Head of caudate nucleus (tissue), 42 donors: ENCODE data around the gene CDNF.

Experiments used
- DNase-seq, 42 donors: peaks; one replicate each; pipeline versions ENCODE4 v3.0.0 to v3.0.0-alpha.2; 2020 to 2021; ENCODE audit warnings: mixed read lengths in 7 of 42
- intact Hi-C: fragments of 100-400 bp; cut with DNase I; formaldehyde crosslinking; loops from one replicate; pipeline ENCODE4 v1.15.0; 2022

CDNF gene

GRCh38 chr10:14810969-14811953, 26.6 kb downstream of the CDNF start:
- intact Hi-C loops = no loop called here
- no peak for DNase-seq

DNA sequence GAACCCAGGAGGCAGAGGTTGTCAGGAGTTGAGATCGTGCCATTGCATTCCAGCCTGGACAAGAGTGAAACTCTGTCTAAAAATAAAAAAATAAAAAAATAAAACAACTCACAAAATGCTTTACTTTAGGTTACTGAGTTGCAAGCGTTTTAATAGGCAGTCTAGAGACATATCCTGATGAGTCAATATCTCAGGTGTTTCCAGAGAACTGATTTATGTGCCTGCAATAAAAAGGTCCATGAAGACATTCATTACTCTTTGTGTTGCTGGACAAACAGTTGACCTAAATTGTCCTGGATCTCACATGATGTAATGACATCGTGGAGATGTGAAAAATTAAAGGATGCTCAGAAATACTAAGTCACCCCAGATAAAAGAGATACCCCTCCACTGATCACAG, 31.5 kb downstream of the CDNF start:
- no peak for DNase-seq
- intact Hi-C loops = no loop called here

DNA sequence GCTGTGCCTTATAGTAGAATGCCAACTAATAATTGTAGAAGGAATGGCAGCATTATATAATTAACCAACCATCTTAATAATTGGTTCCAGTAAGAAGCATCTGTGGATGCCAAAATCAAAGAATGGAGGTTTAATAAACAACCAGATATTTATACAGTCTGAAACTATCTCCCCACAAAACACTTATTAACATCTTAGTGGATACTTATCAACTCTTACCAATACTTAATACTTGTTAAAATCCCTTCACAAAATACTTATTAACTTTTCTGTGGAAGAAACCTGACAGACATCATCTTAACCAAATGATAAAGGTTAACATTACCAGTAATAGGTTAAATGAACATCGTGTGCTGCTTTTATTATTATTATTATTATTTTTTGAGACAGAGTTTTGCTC, 34.0 kb downstream of the CDNF start:
- DNase-seq = no peak
- intact Hi-C loops = no loop called here

DNA sequence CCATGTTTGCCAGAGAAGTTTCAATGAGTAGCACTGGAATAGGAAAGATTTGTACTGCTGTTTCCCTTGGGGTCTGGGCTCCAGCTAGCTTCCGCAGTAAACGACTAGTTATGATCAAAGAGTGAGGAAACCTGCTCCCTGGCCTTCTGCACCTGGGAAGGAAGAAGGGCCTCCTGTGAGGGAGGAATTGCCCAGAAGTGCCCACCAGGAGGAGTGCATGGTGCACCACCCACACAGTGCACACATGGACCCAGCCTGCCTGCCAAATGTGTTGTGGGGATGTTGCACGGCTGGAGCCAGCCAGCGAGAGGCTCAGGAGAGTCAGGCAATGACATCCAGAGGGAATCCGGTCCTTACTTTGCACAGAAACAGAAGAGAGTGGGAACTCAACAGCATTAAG, 36.1 kb downstream of the CDNF start:
- no peak for DNase-seq
- intact Hi-C loops = no loop called here

DNA sequence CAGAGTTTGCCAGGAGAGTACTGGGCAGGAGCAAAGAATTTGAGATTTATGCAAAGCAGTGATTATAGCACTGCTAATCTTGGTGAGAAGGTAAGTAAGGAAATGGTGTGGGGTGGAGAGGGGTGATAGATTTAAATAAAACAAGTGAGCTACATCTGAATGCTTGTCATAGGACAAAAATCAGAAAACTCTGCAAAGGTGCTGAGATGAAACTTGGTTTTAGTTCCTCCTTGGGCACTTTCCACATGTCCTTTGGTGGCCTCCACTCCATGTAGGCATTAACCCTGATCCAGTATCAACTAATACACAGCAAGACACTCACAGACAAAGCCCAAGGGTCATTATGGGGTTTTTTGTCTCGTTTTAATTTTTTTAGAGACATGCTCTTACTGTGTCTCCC, 37.4 kb downstream of the CDNF start:
- intact Hi-C loops = no loop called here

GRCh38 chr10:14798636-14799035, 39.2 kb downstream of the CDNF start:
- intact Hi-C loops = no loop called here
- no peak for DNase-seq

More for the DNA sequence above, 37.4 kb downstream of the CDNF start:
- DNase-seq = no peak

GRCh38 chr10:14787938-14788337, 49.9 kb downstream of the CDNF start:
- no peak for DNase-seq
- intact Hi-C loops = no loop called here

GRCh38 chr10:14784459-14785055, 53.3 kb downstream of the CDNF start:
- no peak for DNase-seq

DNA sequence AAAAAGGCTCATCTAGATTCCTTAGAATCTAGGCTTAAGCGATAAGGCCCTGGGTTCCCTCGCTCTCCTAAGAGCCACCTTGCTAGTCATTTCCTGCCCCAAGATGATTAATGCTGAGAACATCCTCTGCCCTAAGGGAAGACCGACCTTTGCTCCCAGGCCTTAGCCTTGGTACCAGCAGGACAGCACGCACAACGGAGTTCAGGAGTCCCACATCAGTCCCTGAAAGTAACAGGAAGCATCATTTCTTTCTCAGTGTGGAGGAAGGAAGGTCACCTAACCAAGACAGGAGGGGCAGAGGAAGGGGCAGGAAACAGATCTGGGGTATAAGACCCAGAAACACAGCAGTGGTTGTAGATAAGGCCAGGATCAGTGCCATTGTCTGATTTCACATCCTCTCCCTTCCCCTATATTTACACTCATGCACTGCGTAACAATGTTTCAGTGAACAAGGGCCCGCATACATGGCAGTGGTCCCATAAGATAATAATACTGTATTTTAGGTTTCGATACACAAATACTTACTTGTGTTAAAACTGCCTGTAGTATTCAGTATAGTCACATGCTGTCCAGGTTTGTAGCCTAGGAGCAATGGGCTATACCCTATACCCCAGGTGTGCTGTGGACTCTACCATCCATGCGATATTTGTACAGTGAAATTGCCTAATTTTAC, 55.0 kb downstream of the CDNF start:
- intact Hi-C loops = no loop called here
- DNase-seq = no peak

More at GRCh38 chr10:14784459-14785055, 53.3 kb downstream of the CDNF start:
- intact Hi-C loops = no loop called here

- intact Hi-C loops = no loop called here
- DNase-seq = no peak
These were observed 56.1 kb downstream of the CDNF start for GRCh38 chr10:14781763-14782162.

GRCh38 chr10:14779001-14779651, 58.7 kb downstream of the CDNF start:
- intact Hi-C loops = no loop called here
- DNase-seq = no peak

- DNase-seq = no peak
- intact Hi-C loops = no loop called here
These were observed 61.3 kb downstream of the CDNF start for GRCh38 chr10:14776546-14776945.

- intact Hi-C loops = no loop called here
- no peak for DNase-seq
These were observed 62.2 kb downstream of the CDNF start for GRCh38 chr10:14775656-14776055.

DNA sequence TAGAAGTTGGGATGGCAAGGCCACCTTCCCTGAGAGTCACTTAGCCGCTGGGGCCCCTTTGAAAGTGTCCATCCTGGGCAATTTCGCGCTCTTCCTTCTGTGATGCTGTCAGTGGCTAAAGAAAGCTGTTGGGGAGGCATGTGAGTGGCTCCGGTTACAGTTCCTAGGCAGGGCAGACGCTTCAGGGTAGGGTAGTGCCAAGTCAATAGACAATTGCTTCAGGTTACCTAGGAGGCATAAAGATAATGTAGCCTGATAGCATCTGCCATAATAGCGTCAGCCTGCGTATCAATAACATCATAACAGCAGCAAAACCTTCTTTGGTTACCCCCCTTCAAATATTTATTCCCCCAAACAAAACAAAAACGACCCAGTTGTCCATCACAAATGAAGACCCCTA, 63.0 kb downstream of the CDNF start, which contains the start of gene FAM107B:
FAM107B (minus strand) TSS at position 101 of the 400 bp plus-strand sequence. CDS start 234 bp downstream, outside the sequence.
- intact Hi-C loops = no loop called here

DNA sequence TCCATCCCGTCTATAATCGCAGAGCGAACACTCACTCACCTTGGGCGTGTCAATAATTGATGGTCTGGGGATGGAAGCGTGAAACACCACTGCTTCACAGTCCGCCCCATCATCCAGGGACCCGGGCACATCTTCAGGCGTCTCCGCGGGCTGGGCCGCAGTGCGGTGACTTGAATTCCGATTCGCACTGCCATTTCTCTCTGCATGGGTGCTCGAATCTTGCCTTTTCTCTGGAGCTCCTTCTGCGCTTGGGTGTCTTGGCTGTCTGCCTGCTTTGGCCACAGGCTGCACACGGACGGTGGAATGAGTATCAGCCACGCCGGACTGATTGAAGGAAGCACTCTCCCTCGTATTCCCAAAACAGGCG, 63.6 kb downstream of the CDNF start:
- DNase-seq = no peak

More for the DNA sequence above, 63.0 kb downstream of the CDNF start, which contains the start of gene FAM107B:
- DNase-seq = no peak

GRCh38 chr10:14773551-14774213, 64.2 kb downstream of the CDNF start:
- intact Hi-C loops = no loop called here
- no peak for DNase-seq

More for the DNA sequence above, 63.6 kb downstream of the CDNF start:
- intact Hi-C loops = no loop called here

DNA sequence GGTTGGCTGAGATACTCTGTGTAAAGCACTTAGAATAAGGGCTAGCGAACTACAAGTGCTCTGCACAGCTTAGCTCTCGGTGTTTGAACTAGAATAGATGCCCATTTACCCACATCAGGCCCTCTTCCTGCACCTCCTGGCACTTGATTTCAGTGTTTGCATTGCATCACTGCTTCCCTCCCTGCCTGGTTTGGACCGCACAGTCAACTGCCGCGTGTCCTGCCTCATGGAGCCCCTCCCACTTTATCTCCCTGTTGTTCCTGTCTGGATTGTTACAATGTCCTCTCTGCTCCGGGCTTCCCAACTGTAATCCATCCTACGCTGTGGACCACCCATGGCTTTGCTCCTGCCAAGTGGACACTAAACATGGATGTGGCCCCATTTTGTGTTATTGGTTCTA, 65.4 kb downstream of the CDNF start:
- intact Hi-C loops = no loop called here

GRCh38 chr10:14770927-14771326, 66.9 kb downstream of the CDNF start:
- no peak for DNase-seq
- intact Hi-C loops = no loop called here

More for the DNA sequence above, 65.4 kb downstream of the CDNF start:
- DNase-seq = no peak
